ENCODE measurements around the gene SLC16A4. TPM values are rescaled to one million over a fixed set of nuclear protein-coding genes. Genes with fewer than 3 reads are reported as not detected.

SLC16A4 gene
- total and polyA plus RNA-seq, 2 experiments from 2014 or later: 10.7 to 16.2 TPM

GRCh38 chr1:110339407-110340206 lies 51.2 kb downstream of the SLC16A4 start:
- Histone ChIP-seq H3K4me3 (peak overlapping the region; percentile 52), H2AFZ (peak overlapping the region; percentile 11), H3K9me2 (replicated peaks; ENCODE audit: insufficient read depth) (no peaks in the 10 kb centered on the region), H3K36me3 (replicated peaks; ENCODE audit: insufficient read depth, low read depth) (no peaks in the 10 kb centered on the region), H4K20me1 (ENCODE audit: insufficient read depth, poor library complexity, severe bottlenecking) (peaks cover 32% of the 10 kb centered on the region), H3K27ac (peak overlapping the region; percentile 89), H3K4me1 (ENCODE audit: insufficient read depth) (peaks cover 30% of the 10 kb centered on the region), H3K4me2 (peak overlapping the region; percentile 86), H3K9me3 (ENCODE audit: low read depth) (no peaks in the 10 kb centered on the region), H3K79me2 (peaks cover 49% of the 10 kb centered on the region), H3K27me3 (no peaks in the 10 kb centered on the region)
- DNase-seq (ENCODE audit: low spot score): peak; percentile 83
- under 1% methylated on average over 72 of the region's 77 CpGs for WGBS (ENCODE audit: low lambda C conversion rate, missing lambda C conversion rate)
- no peak for TF ChIP-seq EZH2phosphoT487 (IDR thresholded peaks at IDR 0.05; ENCODE audit: low read depth, severe bottlenecking, unreplicated experiment)
- peak; percentile 44 for TF ChIP-seq CTCF (IDR thresholded peaks at IDR 0.05; ENCODE audit: poor library complexity)

GRCh38 chr1:110338886-110339406 lies 51.9 kb downstream of the SLC16A4 start, which contains the start of gene RBM15:
TSS of gene RBM15 (plus strand) at chr1:110339377. CDS start at chr1:110339406, 29 bp downstream.
- Histone ChIP-seq H4K20me1 (ENCODE audit: insufficient read depth, poor library complexity, severe bottlenecking) (peaks cover 25% of the 10 kb centered on the region), H3K9me3 (ENCODE audit: low read depth) (no peaks in the 10 kb centered on the region), H3K27ac (peak within 1 kb of the TSS; percentile 94), H3K36me3 (replicated peaks; ENCODE audit: insufficient read depth, low read depth) (no peaks in the 10 kb centered on the region), H3K4me3 (peak within 1 kb of the TSS; percentile 52), H3K4me1 (ENCODE audit: insufficient read depth) (peaks cover 26% of the 10 kb centered on the region), H3K9me2 (replicated peaks; ENCODE audit: insufficient read depth) (no peaks in the 10 kb centered on the region), H3K79me2 (peaks cover 42% of the 10 kb centered on the region), H3K27me3 (no peaks in the 10 kb centered on the region), H3K4me2 (peak within 1 kb of the TSS; percentile 86), H2AFZ (peak within 1 kb of the TSS; percentile 30)
- 2% methylated on average over 25 of the region's 25 CpGs for WGBS (ENCODE audit: low lambda C conversion rate, missing lambda C conversion rate)
- peak; percentile 100 for DNase-seq (ENCODE audit: low spot score)
- TF ChIP-seq EZH2 (IDR thresholded peaks at IDR 0.05; ENCODE audit: borderline replicate concordance) (no peak), CTCF (IDR thresholded peaks at IDR 0.05; ENCODE audit: poor library complexity) (no peak)

- peak overlapping the region; percentile 27 for H3K4me3 ChIP-seq
- no peaks in the 10 kb centered on the region for H3K9me2 ChIP-seq (replicated peaks; ENCODE audit: insufficient read depth)
- no peaks in the 10 kb centered on the region for H3K36me3 ChIP-seq (replicated peaks; ENCODE audit: insufficient read depth, low read depth)
- H3K4me1 ChIP-seq (ENCODE audit: insufficient read depth): peaks cover 21% of the 10 kb centered on the region
- peak overlapping the region; percentile 94 for H3K27ac ChIP-seq
- WGBS (ENCODE audit: low lambda C conversion rate, missing lambda C conversion rate): under 1% methylated on average over 57 of the region's 57 CpGs
- H4K20me1 ChIP-seq (ENCODE audit: insufficient read depth, poor library complexity, severe bottlenecking): peaks cover 20% of the 10 kb centered on the region
- peak overlapping the region; percentile 30 for H2AFZ ChIP-seq
- peaks cover 37% of the 10 kb centered on the region for H3K79me2 ChIP-seq
- H3K4me2 ChIP-seq: peak overlapping the region; percentile 85
- no peaks in the 10 kb centered on the region for H3K9me3 ChIP-seq (ENCODE audit: low read depth)
- peak; percentile 94 for DNase-seq (ENCODE audit: low spot score)
- no peaks in the 10 kb centered on the region for H3K27me3 ChIP-seq
- TF ChIP-seq EZH2phosphoT487 (IDR thresholded peaks at IDR 0.05; ENCODE audit: low read depth, severe bottlenecking, unreplicated experiment): no peak
- TF ChIP-seq CTCF (IDR thresholded peaks at IDR 0.05; ENCODE audit: poor library complexity): peak; percentile 55
Measured at GRCh38 chr1:110338309-110338885, 52.4 kb downstream of the SLC16A4 start.

All from hepatocyte (in vitro differentiated cells).